ENCODE data around the gene GPR82. TPM values are rescaled to one million over a fixed set of nuclear protein-coding genes. Genes with fewer than 3 reads are reported as not detected.

The GPR82 gene
- total and polyA plus RNA-seq, 7 donors, result 0.01 to 0.15 (median 0.03) TPM; not detected in 4

DNA sequence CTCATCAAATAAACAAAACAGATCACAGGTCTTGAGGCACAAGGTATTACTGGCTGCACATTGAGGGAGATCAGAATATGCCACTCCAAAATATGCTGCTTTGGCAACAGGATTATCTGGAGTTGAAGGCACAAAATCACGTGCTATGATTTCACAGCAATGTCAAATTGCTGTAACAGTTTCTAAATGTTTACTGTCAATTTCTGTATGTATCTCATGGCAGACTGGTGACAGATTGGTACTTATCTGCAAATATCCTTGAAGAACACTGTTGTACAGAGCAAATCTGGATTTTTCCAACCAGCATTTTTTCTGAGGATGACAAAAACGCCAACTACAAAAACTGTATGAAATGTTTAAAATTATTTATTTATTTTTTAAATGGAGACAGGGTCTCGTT lies 26.7 kb downstream of the GPR82 start:
- Histone ChIP-seq H3K4me1 (no peaks in the 10 kb centered on the region), H3K36me3 (ENCODE audit: insufficient read depth in 1 of 2, low read depth in 1 of 2) (no peaks in the 10 kb centered on the region), H3K27me3 (ENCODE audit: insufficient read depth in 3 of 3, low read length in 2 of 3) (no peaks in the 10 kb centered on the region), H3K27ac (no peak overlapping the region), H3K9me3 (no peaks in the 10 kb centered on the region), H3K4me3 (no peak overlapping the region)
- WGBS, 3 donors, result 55 to 85% (median 80%) methylated on average over 3 of the region's 3 CpGs
- ATAC-seq, result no peak
- TF ChIP-seq, protein P1, sequence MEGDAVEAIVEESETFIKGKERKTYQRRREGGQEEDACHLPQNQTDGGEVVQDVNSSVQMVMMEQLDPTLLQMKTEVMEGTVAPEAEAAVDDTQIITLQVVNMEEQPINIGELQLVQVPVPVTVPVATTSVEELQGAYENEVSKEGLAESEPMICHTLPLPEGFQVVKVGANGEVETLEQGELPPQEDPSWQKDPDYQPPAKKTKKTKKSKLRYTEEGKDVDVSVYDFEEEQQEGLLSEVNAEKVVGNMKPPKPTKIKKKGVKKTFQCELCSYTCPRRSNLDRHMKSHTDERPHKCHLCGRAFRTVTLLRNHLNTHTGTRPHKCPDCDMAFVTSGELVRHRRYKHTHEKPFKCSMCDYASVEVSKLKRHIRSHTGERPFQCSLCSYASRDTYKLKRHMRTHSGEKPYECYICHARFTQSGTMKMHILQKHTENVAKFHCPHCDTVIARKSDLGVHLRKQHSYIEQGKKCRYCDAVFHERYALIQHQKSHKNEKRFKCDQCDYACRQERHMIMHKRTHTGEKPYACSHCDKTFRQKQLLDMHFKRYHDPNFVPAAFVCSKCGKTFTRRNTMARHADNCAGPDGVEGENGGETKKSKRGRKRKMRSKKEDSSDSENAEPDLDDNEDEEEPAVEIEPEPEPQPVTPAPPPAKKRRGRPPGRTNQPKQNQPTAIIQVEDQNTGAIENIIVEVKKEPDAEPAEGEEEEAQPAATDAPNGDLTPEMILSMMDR (IDR thresholded peaks at IDR 0.05), result no peak
- intact Hi-C loops (cut with DNase I), result no loop called here
- DNase-seq, result no peak

DNA sequence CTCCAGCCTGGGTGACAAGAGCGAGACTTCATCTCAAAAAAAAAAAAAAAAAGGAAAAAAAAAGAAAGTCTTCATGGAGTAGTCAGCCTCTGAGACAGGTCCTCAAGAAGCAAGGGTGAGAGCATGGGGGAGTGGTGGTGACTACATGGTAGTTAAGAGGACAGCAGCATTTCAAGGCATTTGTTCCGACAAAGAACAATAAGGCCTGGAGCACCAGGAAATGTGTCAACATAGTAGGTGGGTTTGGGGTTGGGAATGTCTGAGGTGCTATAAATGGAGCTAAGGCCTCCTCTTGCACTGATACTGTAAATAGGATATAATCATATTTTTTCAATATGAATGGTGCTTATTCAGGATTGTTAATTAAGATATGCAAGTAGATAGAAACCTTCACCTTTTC lies 34.4 kb downstream of the GPR82 start:
- ATAC-seq, result no peak
- Histone ChIP-seq H3K36me3 (ENCODE audit: insufficient read depth in 1 of 2, low read depth in 1 of 2) (no peaks in the 10 kb centered on the region), H3K4me3 (no peak overlapping the region), H3K9me3 (no peaks in the 10 kb centered on the region), H3K27me3 (ENCODE audit: insufficient read depth in 3 of 3, low read length in 2 of 3) (no peaks in the 10 kb centered on the region), H3K4me1 (no peaks in the 10 kb centered on the region), H3K27ac (no peak overlapping the region)
- no peak for DNase-seq
- intact Hi-C loops (cut with DNase I), result no loop called here
- TF ChIP-seq, protein P1 (IDR thresholded peaks at IDR 0.05), result no peak
- 90 to 97% (median 95%) methylated on average over 2 of the region's 2 CpGs for WGBS, 3 donors

DNA sequence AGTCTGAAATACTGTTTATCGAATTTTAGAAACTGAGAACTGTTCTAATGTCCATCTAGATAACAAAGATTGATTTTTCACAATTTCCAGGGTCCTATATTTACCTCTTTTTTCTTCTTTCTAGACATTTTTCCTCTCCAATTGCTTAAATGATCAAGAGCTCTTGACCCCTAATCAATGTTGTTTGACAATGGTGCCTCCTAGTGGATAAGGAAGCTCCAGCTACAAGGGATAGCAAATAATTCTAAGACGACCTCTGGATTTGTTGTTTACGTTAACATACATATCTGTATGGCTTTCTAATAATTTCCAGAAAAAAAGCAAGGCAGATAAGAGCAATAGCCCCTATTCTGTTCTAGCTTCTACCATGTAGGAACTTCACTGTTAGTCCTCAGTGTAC lies 35.8 kb downstream of the GPR82 start:
- Histone ChIP-seq H3K9me3 (no peaks in the 10 kb centered on the region), H3K36me3 (ENCODE audit: insufficient read depth in 1 of 2, low read depth in 1 of 2) (no peaks in the 10 kb centered on the region), H3K4me3 (no peak overlapping the region), H3K4me1 (no peaks in the 10 kb centered on the region), H3K27ac (no peak overlapping the region), H3K27me3 (ENCODE audit: insufficient read depth in 3 of 3, low read length in 2 of 3) (peaks cover 0 to 4% (median 0%) of the 10 kb centered on the region in 3 donors)
- 35 to 75% (median 59%) methylated on average over 3 of the region's 3 CpGs for WGBS, 3 donors
- no peak for ATAC-seq
- no peak for DNase-seq
- intact Hi-C loops (cut with DNase I), result no loop called here
- TF ChIP-seq, protein P1 (IDR thresholded peaks at IDR 0.05), result peak; percentile 45

DNA sequence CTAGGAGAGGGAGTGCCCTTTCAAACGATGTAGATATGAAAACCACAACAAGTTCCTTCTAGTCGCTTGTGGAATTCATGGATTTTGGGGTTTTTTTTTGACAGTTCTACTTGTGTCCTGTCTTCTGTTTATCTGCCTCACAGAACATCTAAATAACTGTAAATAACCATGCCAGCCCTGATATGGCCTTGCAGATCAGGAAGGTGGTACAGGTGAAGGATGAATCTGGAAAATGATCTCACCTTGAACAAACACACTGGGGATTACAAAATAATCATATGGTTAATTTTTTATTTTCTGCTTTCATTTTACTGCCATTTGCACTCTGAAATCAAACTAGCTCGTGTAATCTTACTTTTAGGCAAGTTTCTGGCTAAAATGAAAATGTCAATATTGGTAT lies 37.2 kb downstream of the GPR82 start:
- DNase-seq (no peak), ATAC-seq (no peak)
- intact Hi-C loops (cut with DNase I), result no loop called here
- no peaks in the 10 kb centered on the region for H3K36me3 ChIP-seq (ENCODE audit: insufficient read depth in 1 of 2, low read depth in 1 of 2)
- peaks cover 0 to 4% (median 0%) of the 10 kb centered on the region in 3 donors for H3K27me3 ChIP-seq (ENCODE audit: insufficient read depth in 3 of 3, low read length in 2 of 3)
- WGBS, 3 donors, result 59 to 81% (median 70%) methylated on average over 3 of the region's 3 CpGs
- no peaks in the 10 kb centered on the region for H3K9me3 ChIP-seq
- H3K27ac ChIP-seq, result no peak overlapping the region
- TF ChIP-seq, protein P1 (IDR thresholded peaks at IDR 0.05), result no peak
- no peaks in the 10 kb centered on the region for H3K4me1 ChIP-seq
- no peak overlapping the region for H3K4me3 ChIP-seq

DNA sequence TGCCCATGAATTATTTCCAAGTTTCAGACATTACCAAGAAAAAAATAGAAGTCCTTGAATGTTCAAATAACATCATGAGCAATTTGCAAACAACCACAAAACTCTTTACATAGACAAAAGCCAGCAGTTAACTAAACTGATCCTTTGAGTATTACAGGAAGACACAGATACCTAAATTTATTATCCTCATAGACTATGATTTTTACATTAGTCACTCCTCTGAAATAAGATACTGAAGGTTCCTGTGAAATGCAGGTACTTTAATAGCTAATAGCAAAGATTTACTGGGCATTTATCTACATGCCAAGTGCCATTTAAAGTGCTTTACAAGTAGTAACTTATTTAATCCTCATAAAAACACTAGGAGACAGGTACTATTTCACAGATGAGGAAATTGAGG lies 37.7 kb downstream of the GPR82 start:
- Histone ChIP-seq H3K4me3 (no peak overlapping the region), H3K4me1 (no peaks in the 10 kb centered on the region), H3K27me3 (ENCODE audit: insufficient read depth in 3 of 3, low read length in 2 of 3) (peaks cover 0 to 4% (median 0%) of the 10 kb centered on the region in 3 donors), H3K36me3 (ENCODE audit: insufficient read depth in 1 of 2, low read depth in 1 of 2) (no peaks in the 10 kb centered on the region), H3K27ac (no peak overlapping the region), H3K9me3 (no peaks in the 10 kb centered on the region)
- intact Hi-C loops (cut with DNase I), result no loop called here
- DNase-seq (no peak), ATAC-seq (no peak)
- TF ChIP-seq, protein P1 (IDR thresholded peaks at IDR 0.05), result no peak
